KMS-11 (cell line): ENCODE results near the gene MAML2.

Source experiments
- H2AFZ ChIP-seq: fragments of 200-600 bp; sonication (generic); 2 replicates; pipeline ENCODE4 v1.6.1; 2016; ENCODE audit warnings: antibody characterized with exemption, mixed run types, low read depth
- H3K27ac ChIP-seq: fragments of 200-600 bp; sonication (generic); 2 replicates; pipeline ENCODE4 v1.6.1; 2016; ENCODE audit warnings: mild to moderate bottlenecking, mixed run types
- H3K27me3 ChIP-seq: fragments of 200-600 bp; sonication (generic); 2 replicates; pipeline ENCODE4 v1.6.1; 2017; ENCODE audit warnings: mild to moderate bottlenecking, low read depth, mixed run types, moderate library complexity; ENCODE audit not compliant: insufficient read depth
- H3K36me3 ChIP-seq: fragments of 200-600 bp; sonication (generic); 2 replicates; pipeline ENCODE4 v1.6.1; 2017; ENCODE audit warnings: mild to moderate bottlenecking, mixed run types; ENCODE audit not compliant: insufficient read depth
- H3K4me1 ChIP-seq: fragments of 200-600 bp; sonication (generic); 2 replicates; pipeline ENCODE4 v1.6.1; 2016; ENCODE audit warnings: mild to moderate bottlenecking, low read depth, mixed run types; ENCODE audit not compliant: poor library complexity, severe bottlenecking
- H3K4me2 ChIP-seq: fragments of 200-600 bp; sonication (generic); 2 replicates; pipeline ENCODE4 v1.7.0; 2016; ENCODE audit warnings: mild to moderate bottlenecking, mixed run types
- H3K4me3 ChIP-seq: fragments of 200-600 bp; sonication (generic); IDR thresholded peaks from 2 replicates; pipeline ENCODE4 v1.6.1; 2017; ENCODE audit warnings: low read depth, low read length, mixed read lengths; ENCODE audit not compliant: insufficient read depth
- H3K79me2 ChIP-seq: fragments of 200-600 bp; sonication (generic); 2 replicates; pipeline ENCODE4 v1.6.1; 2016; ENCODE audit warnings: low read depth, mixed run types; ENCODE audit not compliant: insufficient read depth
- H3K9ac ChIP-seq: fragments of 200-600 bp; sonication (generic); 2 replicates; pipeline ENCODE4 v1.6.1; 2016; ENCODE audit warnings: mild to moderate bottlenecking, mixed run types
- H4K20me1 ChIP-seq: fragments of 200-600 bp; sonication (generic); 2 replicates; pipeline ENCODE4 v1.6.1; 2016; ENCODE audit warnings: mild to moderate bottlenecking, mixed run types; ENCODE audit not compliant: insufficient read depth
- TF ChIP-seq, protein P1 (sequence below): fragments of 200-600 bp; sonication (generic); conservative IDR thresholded peaks from 2 replicates; pipeline ENCODE4 v1.6.1; 2017; ENCODE audit warnings: low read depth, mild to moderate bottlenecking, antibody characterized with exemption, low read length, moderate library complexity, mixed read lengths

MAML2 gene

GRCh38 chr11:96215110-96215782 is 127.7 kb downstream of the MAML2 start:
- Histone ChIP-seq H3K79me2 (no peaks in the 10 kb centered on the region), H3K4me2 (peak overlapping the region; percentile 36), H3K27ac (peak overlapping the region; percentile 49; the same call in 1 of the 2 replicates), H2AFZ (0 out of 2 replicates have a peak overlapping the region, but pooled peaks have one; percentile 22), H3K4me1 (peaks cover 17% of the 10 kb centered on the region), H3K27me3 (no peaks in the 10 kb centered on the region), H3K4me3 (no peak overlapping the region), H3K9ac (no peak overlapping the region; the same call in 1 of the 2 replicates), H3K36me3 (no peaks in the 10 kb centered on the region), H4K20me1 (no peaks in the 10 kb centered on the region)
- TF ChIP-seq, protein P1, sequence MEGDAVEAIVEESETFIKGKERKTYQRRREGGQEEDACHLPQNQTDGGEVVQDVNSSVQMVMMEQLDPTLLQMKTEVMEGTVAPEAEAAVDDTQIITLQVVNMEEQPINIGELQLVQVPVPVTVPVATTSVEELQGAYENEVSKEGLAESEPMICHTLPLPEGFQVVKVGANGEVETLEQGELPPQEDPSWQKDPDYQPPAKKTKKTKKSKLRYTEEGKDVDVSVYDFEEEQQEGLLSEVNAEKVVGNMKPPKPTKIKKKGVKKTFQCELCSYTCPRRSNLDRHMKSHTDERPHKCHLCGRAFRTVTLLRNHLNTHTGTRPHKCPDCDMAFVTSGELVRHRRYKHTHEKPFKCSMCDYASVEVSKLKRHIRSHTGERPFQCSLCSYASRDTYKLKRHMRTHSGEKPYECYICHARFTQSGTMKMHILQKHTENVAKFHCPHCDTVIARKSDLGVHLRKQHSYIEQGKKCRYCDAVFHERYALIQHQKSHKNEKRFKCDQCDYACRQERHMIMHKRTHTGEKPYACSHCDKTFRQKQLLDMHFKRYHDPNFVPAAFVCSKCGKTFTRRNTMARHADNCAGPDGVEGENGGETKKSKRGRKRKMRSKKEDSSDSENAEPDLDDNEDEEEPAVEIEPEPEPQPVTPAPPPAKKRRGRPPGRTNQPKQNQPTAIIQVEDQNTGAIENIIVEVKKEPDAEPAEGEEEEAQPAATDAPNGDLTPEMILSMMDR: no peak

GRCh38 chr11:96214777-96215109 is 128.3 kb downstream of the MAML2 start:
- Histone ChIP-seq H3K36me3 (no peaks in the 10 kb centered on the region), H3K27ac (peak overlapping the region; percentile 49; the same call in 1 of the 2 replicates), H3K4me1 (peaks cover 17% of the 10 kb centered on the region), H3K9ac (no peak overlapping the region), H3K4me2 (no peak overlapping the region), H3K27me3 (no peaks in the 10 kb centered on the region), H2AFZ (no peak overlapping the region), H4K20me1 (no peaks in the 10 kb centered on the region), H3K79me2 (no peaks in the 10 kb centered on the region), H3K4me3 (no peak overlapping the region)
- TF ChIP-seq, protein P1: no peak

GRCh38 chr11:96213500-96213899 is 129.5 kb downstream of the MAML2 start:
- Histone ChIP-seq H2AFZ (no peak overlapping the region), H3K36me3 (no peaks in the 10 kb centered on the region), H3K9ac (no peak overlapping the region), H3K27me3 (no peaks in the 10 kb centered on the region), H3K79me2 (no peaks in the 10 kb centered on the region), H4K20me1 (no peaks in the 10 kb centered on the region), H3K4me3 (no peak overlapping the region), H3K4me1 (peaks cover 17% of the 10 kb centered on the region), H3K4me2 (no peak overlapping the region), H3K27ac (no peak overlapping the region)
- TF ChIP-seq, protein P1: no peak

DNA sequence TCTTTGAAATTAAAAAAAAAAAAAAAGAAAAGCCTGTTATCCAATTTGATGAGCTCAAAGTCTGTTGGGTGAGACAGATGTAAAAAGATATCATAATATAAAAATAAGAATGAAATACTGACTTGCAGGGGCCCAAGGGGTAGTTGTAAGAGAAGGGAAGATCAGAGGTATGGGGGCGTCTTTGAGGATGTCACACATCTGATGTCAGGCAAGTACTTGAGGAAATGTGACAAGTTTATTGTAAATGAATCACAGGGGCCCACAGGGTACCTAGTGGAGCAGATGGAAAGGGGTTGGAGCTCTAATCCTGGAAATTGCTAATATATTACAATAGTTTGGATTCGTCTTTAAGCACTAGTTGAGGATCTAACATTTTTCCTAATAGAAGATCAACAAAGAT is 131.6 kb downstream of the MAML2 start:
- H3K9ac ChIP-seq: no peak overlapping the region
- H3K27ac ChIP-seq: no peak overlapping the region
- H3K27me3 ChIP-seq: no peaks in the 10 kb centered on the region

More for the DNA sequence above, 131.6 kb downstream of the MAML2 start:
- Histone ChIP-seq H3K4me1 (peaks cover 16% of the 10 kb centered on the region), H3K36me3 (no peaks in the 10 kb centered on the region), H3K79me2 (no peaks in the 10 kb centered on the region), H4K20me1 (no peaks in the 10 kb centered on the region), H2AFZ (no peak overlapping the region), H3K4me3 (no peak overlapping the region), H3K4me2 (no peak overlapping the region)
- TF ChIP-seq, protein P1: no peak
